H1 (cell line): ENCODE results near the gene PXK. TPM values are rescaled to one million over a fixed set of nuclear protein-coding genes. Genes with fewer than 3 reads are reported as not detected.

Experiments used
- CTCF ChIA-PET: fragments of 300-600 bp; sonication (Branson Sonifier 250); formaldehyde crosslinking; loops from one replicate; lab custom pipeline; 2021; ENCODE audit not compliant: partially characterized antibody; lab: Charles Lee
- POLR2A ChIA-PET: fragments of 300-600 bp; sonication (Branson Sonifier 250); formaldehyde crosslinking; loops from one replicate; lab custom pipeline; 2021; ENCODE audit warnings: inconsistent platforms; ENCODE audit not compliant: partially characterized antibody; lab: Charles Lee
- DNase-seq, 2 experiments: peaks; one replicate each; pipeline versions ENCODE4 v3.0.0 to v3.0.0-alpha.2; 2010 to 2022; ENCODE audit warnings: low spot score in 2 of 2, low read depth in 1 of 2, mixed read lengths in 1 of 2
- FAIRE-seq: peaks from 2 replicates; lab custom pipeline; 2011; peaks lifted over from hg19 to GRCh38; lab: Jason Lieb, UNC
- H2AFZ ChIP-seq: 2 replicates; pipeline ENCODE4 v1.8.1; 2012; ENCODE audit warnings: low read length, inconsistent platforms
- H2AK5ac ChIP-seq: 2 replicates; pipeline ENCODE4 v1.6.1; 2013; ENCODE audit warnings: low read depth, low read length
- H2BK120ac ChIP-seq: replicated peaks from 2 replicates; pipeline ENCODE3; 2013; ENCODE audit warnings: low read depth, low read length, inconsistent platforms
- H2BK12ac ChIP-seq: 2 replicates; pipeline ENCODE4 v1.6.1; 2013; ENCODE audit warnings: low read depth, low read length
- H2BK15ac ChIP-seq: 2 replicates; pipeline ENCODE4 v1.6.1; 2013; ENCODE audit warnings: low read length
- H2BK20ac ChIP-seq: 2 replicates; pipeline ENCODE4 v1.6.1; 2013; ENCODE audit warnings: low read length
- H2BK5ac ChIP-seq: 2 replicates; pipeline ENCODE4 v1.6.1; 2013; ENCODE audit warnings: low read depth, low read length
- H3K14ac ChIP-seq: 2 replicates; pipeline ENCODE4 v1.6.1; 2013; ENCODE audit warnings: inconsistent platforms; ENCODE audit not compliant: insufficient read length
- H3K18ac ChIP-seq: 2 replicates; pipeline ENCODE4 v1.6.1; 2013; ENCODE audit warnings: low read length; ENCODE audit errors: extremely low read depth
- H3K23ac ChIP-seq: 2 replicates; pipeline ENCODE4 v1.6.1; 2013; ENCODE audit warnings: inconsistent platforms; ENCODE audit not compliant: insufficient read length
- H3K23me2 ChIP-seq: 2 replicates; pipeline ENCODE4 v1.6.1; 2013; ENCODE audit warnings: low read depth, low read length
- H3K27ac ChIP-seq: 2 replicates; pipeline ENCODE4 v1.6.1; 2011; ENCODE audit warnings: low read depth, low read length, inconsistent platforms
- H3K27me3 ChIP-seq, 4 experiments: replicated peaks in 1 of 4; 1 replicate in 1 of 4; 2 replicates in 3 of 4; pipeline versions ENCODE4 v1.6.1 to v1.8.1; 2011 to 2013; ENCODE audit warnings: low read length in 3 of 4, mild to moderate bottlenecking in 3 of 4, inconsistent platforms in 2 of 4, mixed read lengths in 2 of 4, moderate library complexity in 1 of 4; ENCODE audit not compliant: control insufficient read depth in 3 of 4, insufficient read depth in 3 of 4; ENCODE audit errors: extremely low read depth in 1 of 4
- H3K36me3 ChIP-seq, 4 experiments: 2 replicates each; pipeline versions ENCODE4 v1.6.1 to v1.8.1; 2011 to 2013; ENCODE audit warnings: mild to moderate bottlenecking in 4 of 4, low read length in 3 of 4, moderate library complexity in 2 of 4, control low read depth in 1 of 4, inconsistent platforms in 1 of 4; ENCODE audit not compliant: insufficient read depth in 4 of 4, control insufficient read depth in 2 of 4
- H3K4ac ChIP-seq: replicated peaks from 2 replicates; pipeline ENCODE3; 2013; ENCODE audit warnings: low read length, low read depth, mixed read lengths, inconsistent platforms; ENCODE audit not compliant: insufficient read length
- H3K4me1 ChIP-seq, 4 experiments: replicated peaks in 1 of 4; 1 replicate in 1 of 4; 2 replicates in 3 of 4; pipeline versions ENCODE4 v1.6.1 to v1.8.1; 2011 to 2013; ENCODE audit warnings: low read length in 3 of 4, inconsistent platforms in 2 of 4, mixed read lengths in 1 of 4; ENCODE audit not compliant: insufficient read depth in 4 of 4, control insufficient read depth in 3 of 4
- H3K4me2 ChIP-seq, 2 experiments: 2 replicates each; pipeline versions ENCODE4 v1.6.1 to v1.8.1; 2011 to 2013; ENCODE audit warnings: low read depth in 2 of 2, low read length in 2 of 2, control low read depth in 1 of 2, inconsistent platforms in 1 of 2, mild to moderate bottlenecking in 1 of 2; ENCODE audit not compliant: insufficient read depth in 1 of 2
- H3K4me3 ChIP-seq, 4 experiments: fragments of 200-600, 300-600 bp in 1 of 4; sonication (generic), shearing (Covaris generic), sonication (Bioruptor Twin) in 1 of 4; 2 replicates each; pipeline versions ENCODE4 v1.5.1 to v1.8.1; 2011 to 2016; ENCODE audit warnings: low read length in 4 of 4, low read depth in 3 of 4, control low read depth in 2 of 4, inconsistent platforms in 2 of 4, mild to moderate bottlenecking in 2 of 4, mixed read lengths in 1 of 4, moderate library complexity in 1 of 4; ENCODE audit not compliant: insufficient read depth in 2 of 4; ENCODE audit errors: extremely low read depth in 1 of 4
- H3K56ac ChIP-seq: replicated peaks from 2 replicates; pipeline ENCODE3; 2013; ENCODE audit warnings: low read depth, mild to moderate bottlenecking, mixed read lengths, low read length, inconsistent platforms; ENCODE audit not compliant: insufficient read length
- H3K79me1 ChIP-seq: 2 replicates; pipeline ENCODE4 v1.6.1; 2013; ENCODE audit warnings: low read depth, low read length, control low read depth
- H3K79me2 ChIP-seq, 2 experiments: 2 replicates each; pipeline versions ENCODE4 v1.6.1 to v1.8.1; 2012 to 2013; ENCODE audit warnings: low read length in 2 of 2, mild to moderate bottlenecking in 2 of 2, inconsistent platforms in 1 of 2; ENCODE audit not compliant: insufficient read depth in 2 of 2, control insufficient read depth in 1 of 2
- H3K9ac ChIP-seq, 4 experiments: replicated peaks in 1 of 4; 1 replicate in 1 of 4; 2 replicates in 3 of 4; pipeline versions ENCODE4 v1.6.1 to v1.8.1; 2011 to 2013; ENCODE audit warnings: low read depth in 3 of 4, low read length in 3 of 4, control low read depth in 2 of 4, mild to moderate bottlenecking in 2 of 4, moderate library complexity in 2 of 4, inconsistent platforms in 1 of 4; ENCODE audit errors: extremely low read depth in 1 of 4
- H3K9me3 ChIP-seq, 2 experiments: 2 replicates each; pipeline versions ENCODE4 v1.6.1 to v1.8.1; 2012 to 2013; ENCODE audit warnings: mild to moderate bottlenecking in 2 of 2, moderate library complexity in 2 of 2, control low read depth in 1 of 2, inconsistent platforms in 1 of 2, low read depth in 1 of 2, low read length in 1 of 2, mixed read lengths in 1 of 2; ENCODE audit not compliant: insufficient read depth in 2 of 2
- H4K20me1 ChIP-seq, 2 experiments: replicated peaks in 1 of 2; 2 replicates each; pipeline versions ENCODE3 to v1.8.1; 2011 to 2013; ENCODE audit warnings: inconsistent platforms in 2 of 2, low read length in 2 of 2, mild to moderate bottlenecking in 1 of 2; ENCODE audit not compliant: insufficient read depth in 2 of 2, control insufficient read depth in 1 of 2
- H4K5ac ChIP-seq: 2 replicates; pipeline ENCODE4 v1.6.1; 2013; ENCODE audit warnings: low read length, low read depth, mixed read lengths, inconsistent platforms; ENCODE audit not compliant: insufficient read length
- H4K8ac ChIP-seq: 2 replicates; pipeline ENCODE4 v1.8.0; 2013; ENCODE audit warnings: mild to moderate bottlenecking, moderate library complexity, low read length, inconsistent platforms; ENCODE audit not compliant: insufficient read depth; ENCODE audit errors: extremely low read depth
- H4K91ac ChIP-seq: replicated peaks from 2 replicates; pipeline ENCODE3; 2013; ENCODE audit warnings: low read length, mixed read lengths, inconsistent platforms; ENCODE audit not compliant: insufficient read length
- ASH2L ChIP-seq: fragments of 200-600, 300-600 bp; sonication (generic); IDR thresholded peaks from one replicate; pipeline ENCODE4 v1.7.1; 2017; ENCODE audit warnings: low read length
- RNF2 ChIP-seq: fragments of 200-900, 300-1000 bp; sonication (generic); IDR thresholded peaks from 2 replicates; pipeline ENCODE4 v1.7.1; 2016; ENCODE audit warnings: borderline replicate concordance, low read depth, mild to moderate bottlenecking, antibody characterized with exemption, low read length; ENCODE audit not compliant: poor library complexity, severe bottlenecking; ENCODE audit errors: missing control alignments
- WGBS, 2 experiments: shearing (Covaris generic) in 1 of 2; methylation state at CpG; one replicate each; pipeline versions ENCODE4 v1.1.6 to v1.1.7; 2013 to 2015; ENCODE audit warnings: low lambda C conversion rate in 2 of 2, mixed read lengths in 2 of 2, inconsistent platforms in 1 of 2, low coverage in 1 of 2, missing lambda C conversion rate in 1 of 2; ENCODE audit not compliant: insufficient replicate concordance in 2 of 2, insufficient coverage in 1 of 2, insufficient read length in 1 of 2; ENCODE audit errors: extremely low coverage in 1 of 2, missing lambda C conversion rate in 1 of 2; 5-methylcytosine and 5-hydroxymethylcytosine counted together
- polyA plus RNA-seq, 7 experiments: library from polyadenylated mRNA; depleted of rRNA in 3 of 7; stranded (reverse) in 5 of 7; unstranded in 2 of 7; fragments of >200 nt in 5 of 7; fragments of 200-250 nt in 2 of 7; gene quantifications; 1 replicate in 5 of 7; 2 replicates in 1 of 7; 4 replicates in 1 of 7; pipeline versions ENCODE4 v1.2.1 to v1.2.3, GENCODE V29; 2011 to 2013; ENCODE audit warnings: missing spikeins in 2 of 7, mixed read lengths in 2 of 7
- total RNA-seq: library from RNA; stranded (reverse); fragmentation: NEBNext Ultra II Directional; extraction: Animal tissue kit (Norgen Biotek cat#: 25700); gene quantifications from 2 replicates; pipeline ENCODE4 v1.2.1, GENCODE V29; 2021

Gene PXK
- total and polyA plus RNA-seq, 2 of the 8 experiments (the other 6 are each of a cell fraction or from before 2014, with no cell fraction given), result 3.5 to 7.1 TPM

DNA sequence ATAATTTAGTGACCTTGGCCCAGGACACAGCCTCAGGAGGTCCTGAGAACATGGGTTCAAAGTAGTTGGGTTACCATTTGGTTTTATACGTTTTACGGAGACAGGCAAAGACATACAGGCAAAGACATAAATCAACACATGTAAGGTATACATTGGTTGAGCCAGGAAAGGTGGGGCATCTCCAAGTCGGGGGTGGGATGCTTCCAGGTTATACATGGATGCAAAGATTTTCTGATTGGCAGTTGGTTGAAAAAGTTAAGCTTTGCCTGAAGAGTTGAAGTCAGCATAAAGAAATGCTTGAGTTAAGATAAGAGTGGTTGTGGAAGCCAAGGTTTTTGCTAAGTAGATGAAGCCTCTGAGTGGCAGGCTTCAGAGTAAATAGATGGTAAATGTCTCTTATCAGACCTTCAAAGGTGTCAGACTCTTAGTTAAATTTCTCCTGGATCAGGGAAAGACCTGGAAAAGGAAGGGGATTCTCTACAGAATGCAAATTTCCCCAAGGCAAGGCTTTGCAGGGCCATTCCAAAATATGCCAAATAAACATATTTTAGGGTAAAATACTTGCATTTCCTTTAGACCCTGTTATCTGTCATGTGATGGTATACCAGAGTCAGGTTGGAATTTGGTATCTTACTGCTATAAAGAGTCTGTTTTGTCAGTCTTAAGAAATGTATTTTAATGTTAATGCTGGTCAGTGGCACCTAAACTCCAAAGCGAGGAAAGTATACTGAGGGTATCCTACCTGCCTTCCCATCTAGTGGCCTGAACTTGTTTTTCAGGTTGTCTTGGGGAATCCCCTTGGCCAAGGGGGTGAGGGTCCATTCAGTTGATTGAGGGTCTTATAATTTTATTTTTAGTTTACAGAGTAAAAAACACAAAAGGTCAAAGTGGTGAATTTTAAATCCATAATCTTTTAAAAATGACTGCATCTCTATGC is 109.1 kb downstream of the PXK start:
- Histone ChIP-seq H3K18ac (no peak overlapping the region; the same call in 1 of the 2 replicates), H3K79me2 (no peaks in the 10 kb centered on the region), H3K27me3 (no peaks in the 10 kb centered on the region), H3K14ac (no peak overlapping the region), H2BK5ac (no peak overlapping the region), H2BK15ac (peak overlapping the region; percentile 32; the same call in 1 of the 2 replicates), H2BK12ac (no peak overlapping the region), H4K91ac (peak overlapping the region; percentile 25), H4K8ac (no peak overlapping the region), H3K4me2 (peak overlapping the region in 1 of 2 experiments; percentile 40; a peak in 3 of 4 replicates), H3K4ac (peak overlapping the region; percentile 9), H4K20me1 (no peaks in the 10 kb centered on the region), H3K36me3 (no peaks in the 10 kb centered on the region), H3K4me1 (peaks cover 0 to 11% (median 6%) of the 10 kb centered on the region in 4 experiments; a peak in 4 of 7 replicates)
- POLR2A ChIA-PET, result interaction anchor here (2.3 kb wide), 1 partner anchor 17 kb away, joined by 9 read pairs; no protein-coding TSS in a partner anchor
- WGBS, 2 experiments, result 75% methylated on average over 4 of the region's 4 CpGs; no CpG with 5 or more reads in 1 of the 2 experiments
- no peak for FAIRE-seq
- TF ChIP-seq ASH2L (peak; percentile 33), RNF2 (no peak)
- TF ChIP-seq, all 59 proteins: peak for 1
- H3K79me1 ChIP-seq, result no peaks in the 10 kb centered on the region
- no peak overlapping the region for H3K9ac ChIP-seq
- H2BK20ac ChIP-seq, result 0 out of 2 replicates have a peak overlapping the region, but pooled peaks have one; percentile 8
- no peak overlapping the region for H3K56ac ChIP-seq
- H3K4me3 ChIP-seq, result no peak overlapping the region
- no peaks in the 10 kb centered on the region; a peak in 1 of 4 replicates for H3K9me3 ChIP-seq
- H2AFZ ChIP-seq, result no peak overlapping the region
- no peak overlapping the region for H2AK5ac ChIP-seq
- H2BK120ac ChIP-seq, result no peak overlapping the region
- H4K5ac ChIP-seq, result peak overlapping the region; percentile 46
- no peak overlapping the region for H3K23ac ChIP-seq
- no peaks in the 10 kb centered on the region for H3K23me2 ChIP-seq
- H3K27ac ChIP-seq, result no peak overlapping the region
- no peak for DNase-seq
- CTCF ChIA-PET, result interaction anchor here (2.0 kb wide), 1 partner anchor 22 kb away, joined by 5 read pairs; no protein-coding TSS in a partner anchor
